Renal cortex interstitium (tissue), 11 donors: ENCODE data around the gene RPL36. TPM values are rescaled to one million over a fixed set of nuclear protein-coding genes. Genes with fewer than 3 reads are reported as not detected.
"Not testable (repeated sequence)": the region's sequence is repeated elsewhere in the genome, so short reads cannot be mapped to it uniquely, and the experiment has no call there.

Experiments used
- DNase-seq, 11 donors: peaks; one replicate each; pipeline ENCODE4 v3.0.0-alpha.2; 2013; ENCODE audit warnings: low read depth in 9 of 11, low spot score in 4 of 11; ENCODE audit errors: extremely low read depth in 1 of 11
- polyA plus RNA-seq, 3 donors: library from polyadenylated mRNA; unstranded; fragments of 120-200 nt; gene quantifications; one replicate each; pipeline ENCODE4 v1.2.1, GENCODE V29; 2013; ENCODE audit not compliant: insufficient read length in 3 of 3

RPL36 gene
- polyA plus RNA-seq, 3 donors, result 596 to 1,019 (median 781) TPM

DNA sequence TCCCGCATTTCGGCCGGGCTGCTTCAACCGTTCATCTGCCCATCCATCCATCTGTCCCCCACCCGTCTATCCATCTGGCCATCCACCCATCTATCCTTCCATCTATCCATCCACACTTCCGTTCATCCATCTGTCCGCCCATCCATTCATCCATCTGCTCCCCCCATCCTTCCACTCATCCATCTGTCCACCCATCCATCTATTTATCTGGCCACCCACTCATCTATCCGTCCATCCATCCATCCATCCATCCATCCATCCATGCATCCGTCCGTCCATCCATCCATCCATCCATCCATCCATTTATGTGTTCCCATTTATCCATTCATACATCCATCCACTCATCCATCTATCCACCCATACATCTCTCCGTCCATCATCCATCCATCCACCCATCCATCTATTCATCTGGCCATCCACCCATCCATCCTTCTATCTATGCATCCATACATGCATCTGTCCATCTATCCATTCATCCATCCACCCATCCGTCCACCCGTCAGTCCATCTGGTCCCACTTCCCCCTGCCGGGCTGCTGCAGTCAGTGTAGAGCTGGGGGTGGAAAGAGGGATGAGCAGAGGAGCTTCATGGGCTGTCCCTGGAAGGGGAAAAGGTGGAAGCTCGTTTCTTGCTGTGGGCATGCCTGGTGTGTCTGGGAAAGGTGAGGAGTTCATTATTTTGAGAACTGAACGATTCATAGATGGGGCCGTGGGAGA, 8.5 kb upstream of the RPL36 start:
- DNase-seq, result no peak

DNA sequence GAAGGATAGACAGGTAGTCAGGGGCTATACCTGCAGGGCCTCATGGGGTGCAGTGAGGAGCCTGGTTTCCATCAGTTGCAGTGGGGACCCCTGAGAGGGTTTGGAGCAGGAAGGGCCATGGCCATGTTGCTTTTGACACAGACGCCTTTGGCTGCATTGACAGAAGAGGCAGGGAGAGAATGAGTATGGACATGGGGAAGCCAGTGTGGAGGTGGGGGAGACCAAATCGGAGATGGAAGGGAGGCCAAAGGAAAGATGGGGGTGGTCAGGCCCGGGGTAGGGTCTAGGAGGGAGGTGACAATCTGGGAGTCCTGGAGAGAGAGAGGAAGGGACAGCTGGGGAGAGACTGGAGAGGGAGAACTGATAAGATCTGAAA, 8.0 kb upstream of the RPL36 start:
- no peak for DNase-seq

DNA sequence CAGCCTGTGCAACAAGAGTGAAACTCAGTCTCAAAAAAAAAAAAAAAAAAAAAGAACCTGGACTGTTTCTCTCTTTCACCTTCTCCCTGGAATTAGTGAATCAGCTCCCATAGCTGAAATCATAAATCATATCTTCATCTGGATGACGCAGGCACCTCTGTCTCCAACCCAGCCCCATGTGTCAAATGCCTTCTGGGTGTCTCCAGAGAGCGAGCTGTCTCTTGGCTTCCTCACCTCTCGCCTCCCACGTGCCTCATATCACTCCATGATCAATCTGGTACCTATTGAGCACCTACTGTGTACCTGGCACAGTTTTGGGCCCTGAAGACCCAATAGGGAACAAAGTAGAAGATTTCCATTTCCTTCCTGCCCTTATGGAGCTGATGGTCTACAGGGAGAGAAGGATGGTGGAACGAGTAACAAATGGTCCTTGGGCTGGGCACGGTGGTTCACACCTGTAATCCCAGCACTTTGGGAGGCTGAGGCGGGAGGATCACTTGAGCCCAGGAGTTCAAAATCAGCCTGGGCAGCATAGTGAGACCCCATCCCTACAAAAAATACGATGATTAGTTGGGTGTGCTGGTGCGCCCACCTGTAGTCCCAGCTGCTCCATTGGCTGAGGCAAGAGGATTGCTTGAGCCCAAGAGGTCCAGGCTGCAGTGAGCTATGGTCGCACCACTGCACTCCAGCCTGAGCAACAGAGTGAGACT, 6.8 kb upstream of the RPL36 start:
- no peak for DNase-seq

DNA sequence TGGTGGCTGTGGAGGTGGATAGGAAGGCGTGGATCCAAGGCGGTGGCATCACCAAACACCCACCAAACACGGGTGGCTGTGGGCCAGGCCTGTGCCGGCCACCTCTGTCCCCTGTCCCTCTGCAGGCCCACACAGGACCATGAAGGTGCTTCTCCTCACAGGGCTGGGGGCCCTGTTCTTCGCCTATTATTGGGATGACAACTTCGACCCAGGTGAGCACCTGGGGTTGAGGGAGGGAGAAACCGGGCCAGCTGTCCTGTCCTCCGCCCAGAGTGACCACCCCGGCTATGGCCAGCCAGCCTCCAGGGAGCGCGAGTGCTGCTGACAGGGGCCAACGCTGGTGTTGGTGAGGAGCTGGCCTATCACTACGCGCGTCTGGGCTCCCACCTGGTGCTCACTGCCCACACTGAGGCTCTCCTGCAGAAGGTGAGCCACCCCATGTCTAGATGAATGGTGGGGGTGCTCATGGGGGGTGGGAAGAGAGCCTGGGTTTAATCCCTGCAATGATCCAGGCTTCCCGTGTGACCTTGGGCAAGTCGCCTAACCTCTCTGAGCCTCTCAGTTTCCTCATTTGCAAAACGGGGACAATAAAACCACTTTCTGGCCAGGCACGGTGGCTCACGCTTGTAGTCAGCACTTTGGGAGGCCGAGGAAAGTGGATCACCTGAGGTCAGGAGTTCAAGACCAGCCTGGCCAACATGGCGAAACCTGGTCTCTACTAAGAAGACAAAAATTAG, 5.2 kb upstream of the RPL36 start:
- DNase-seq, result no peak

DNA sequence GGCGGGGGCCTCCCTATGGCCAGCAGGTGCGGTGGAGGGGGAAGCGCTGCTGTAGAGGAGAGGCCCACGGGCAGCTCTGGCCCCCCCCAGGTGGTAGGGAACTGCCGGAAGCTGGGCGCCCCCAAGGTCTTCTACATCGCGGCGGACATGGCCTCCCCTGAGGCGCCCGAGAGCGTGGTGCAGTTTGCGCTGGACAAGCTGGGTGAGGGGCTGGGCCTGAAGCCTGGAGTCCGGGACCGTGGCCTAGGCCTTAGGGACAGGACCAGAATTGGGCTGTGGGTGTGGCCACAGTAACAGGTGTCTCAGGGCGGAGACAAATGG, 3.8 kb upstream of the RPL36 start:
- DNase-seq, result no peak

DNA sequence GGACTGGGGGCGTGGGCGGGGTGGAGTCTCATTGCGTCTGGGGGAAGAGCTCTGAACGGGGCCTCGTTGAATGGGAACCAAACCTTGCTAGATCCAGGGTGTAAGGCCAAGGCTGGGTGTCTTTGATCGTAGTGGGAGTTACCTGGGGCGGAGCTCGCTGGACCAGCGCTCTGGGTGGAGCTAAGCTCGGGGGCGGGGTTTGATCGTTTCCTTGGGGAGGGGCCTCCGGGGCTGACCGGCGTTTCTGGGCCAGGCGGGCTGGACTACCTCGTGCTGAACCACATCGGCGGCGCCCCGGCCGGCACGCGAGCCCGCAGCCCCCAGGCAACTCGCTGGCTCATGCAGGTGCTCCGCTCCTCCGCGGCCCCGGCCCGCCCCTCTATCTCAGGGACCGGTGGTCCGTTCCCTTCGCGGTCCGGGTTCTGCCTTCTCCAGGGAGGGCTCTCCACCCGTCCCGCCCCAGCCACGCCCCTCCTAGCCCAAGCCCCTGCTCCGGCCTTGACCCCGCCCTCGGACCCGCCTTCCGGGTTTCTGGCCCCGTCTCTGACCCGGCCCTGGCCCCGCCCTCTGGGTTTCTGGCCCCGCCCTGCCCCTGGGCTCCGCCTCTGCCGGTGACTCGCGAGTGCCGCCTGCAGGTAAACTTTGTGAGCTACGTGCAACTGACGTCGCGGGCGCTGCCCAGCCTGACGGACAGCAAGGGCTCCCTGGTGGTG, 3.3 kb upstream of the RPL36 start:
- peak; percentile 66 to 90 (median 85) for DNase-seq

DNA sequence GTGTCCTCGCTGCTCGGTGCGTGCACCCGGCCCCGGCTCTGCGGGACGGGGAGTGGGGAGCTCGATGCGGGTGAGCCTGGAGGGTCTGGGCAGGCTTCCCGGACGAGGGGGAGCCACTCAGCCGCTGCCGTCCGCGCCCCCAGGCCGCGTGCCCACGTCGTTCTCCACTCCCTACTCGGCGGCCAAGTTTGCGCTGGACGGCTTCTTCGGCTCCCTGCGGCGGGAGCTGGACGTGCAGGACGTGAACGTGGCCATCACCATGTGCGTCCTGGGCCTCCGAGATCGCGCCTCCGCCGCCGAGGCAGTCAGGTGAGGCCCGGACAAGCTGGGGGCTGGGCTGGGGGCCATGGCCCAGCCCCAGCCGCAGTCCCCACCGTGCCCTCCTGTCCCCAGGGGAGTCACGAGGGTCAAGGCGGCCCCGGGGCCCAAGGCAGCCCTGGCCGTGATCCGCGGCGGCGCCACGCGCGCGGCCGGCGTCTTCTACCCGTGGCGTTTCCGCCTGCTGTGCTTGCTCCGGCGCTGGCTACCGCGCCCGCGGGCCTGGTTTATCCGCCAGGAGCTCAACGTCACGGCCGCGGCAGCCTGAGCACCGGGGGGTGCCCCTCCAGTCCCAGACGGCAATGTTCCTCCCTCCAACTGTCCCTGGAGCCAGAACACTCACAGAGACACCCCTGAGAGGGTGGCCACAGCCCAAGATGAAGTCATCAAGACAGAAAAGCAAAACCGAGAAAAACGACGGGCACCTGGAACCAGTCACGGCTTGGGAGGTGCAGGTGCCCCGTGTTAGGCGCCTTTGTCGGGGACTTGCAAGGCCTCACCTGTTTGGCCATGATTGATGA, 2.5 kb upstream of the RPL36 start:
- no peak for DNase-seq

DNA sequence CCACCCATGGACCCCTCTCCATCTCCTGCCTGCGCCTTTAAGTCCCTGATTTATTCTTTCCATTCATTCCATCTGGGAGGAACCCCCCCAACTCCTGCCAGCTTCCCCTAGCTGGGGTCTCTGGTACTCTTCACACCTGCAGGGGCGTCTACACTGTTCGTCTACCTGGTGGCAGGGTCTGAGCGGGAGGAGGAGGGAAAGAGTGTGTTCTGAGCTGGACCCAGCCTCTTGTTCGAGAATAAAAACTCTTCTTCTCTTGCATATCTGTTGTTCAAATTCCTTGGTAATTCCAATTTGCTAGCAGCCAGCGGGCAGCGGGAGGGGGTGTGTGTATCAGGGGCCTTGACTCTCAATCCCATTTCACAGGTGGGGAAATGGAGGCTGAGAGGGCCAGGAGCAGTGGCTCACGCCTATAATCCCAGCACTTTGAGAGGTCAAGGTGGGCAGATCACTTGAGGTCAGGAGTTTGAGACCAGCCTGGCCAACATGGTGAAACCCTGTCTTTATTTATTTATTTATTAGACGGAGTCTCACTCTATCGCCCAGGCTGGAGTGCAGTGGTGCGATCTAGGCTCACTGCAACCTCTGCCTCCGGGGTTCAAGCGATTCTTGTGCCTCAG, 1.7 kb upstream of the RPL36 start:
- not testable (repeated sequence) for DNase-seq

DNA sequence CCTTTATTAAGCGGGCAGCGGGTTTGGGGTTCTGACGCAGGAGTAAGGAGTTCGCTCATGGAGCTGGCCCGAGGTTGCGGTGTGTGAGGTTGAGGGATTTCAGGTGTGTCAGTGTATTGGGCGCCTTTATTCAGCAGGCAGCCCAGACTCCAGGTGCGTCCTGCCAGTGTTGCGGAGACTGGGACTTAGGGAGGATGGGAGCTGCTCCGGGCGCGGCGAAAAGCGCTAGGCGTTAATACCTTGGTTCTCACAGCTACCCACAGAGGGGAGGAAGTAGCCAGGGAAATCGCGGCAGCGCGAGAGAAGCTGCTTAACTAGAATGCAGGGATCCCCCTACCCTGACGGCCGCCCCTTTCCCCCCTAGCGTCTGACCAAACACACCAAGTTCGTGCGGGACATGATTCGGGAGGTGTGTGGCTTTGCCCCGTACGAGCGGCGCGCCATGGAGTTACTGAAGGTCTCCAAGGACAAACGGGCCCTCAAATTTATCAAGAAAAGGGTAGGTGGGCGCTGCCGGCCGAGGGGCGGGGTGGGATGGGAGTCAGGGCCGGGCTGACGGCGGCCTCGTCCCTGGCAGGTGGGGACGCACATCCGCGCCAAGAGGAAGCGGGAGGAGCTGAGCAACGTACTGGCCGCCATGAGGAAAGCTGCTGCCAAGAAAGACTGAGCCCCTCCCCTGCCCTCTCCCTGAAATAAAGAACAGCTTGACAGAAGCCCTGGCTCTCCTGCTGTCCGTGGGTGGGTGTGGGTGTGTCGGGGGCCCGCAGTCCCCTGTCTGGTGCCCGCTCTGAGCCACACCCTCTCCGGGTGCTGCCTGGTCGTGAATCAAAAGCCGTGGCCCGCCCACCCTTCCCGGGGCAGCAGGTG, 1.1 kb downstream of the RPL36 start:
- no peak for DNase-seq

DNA sequence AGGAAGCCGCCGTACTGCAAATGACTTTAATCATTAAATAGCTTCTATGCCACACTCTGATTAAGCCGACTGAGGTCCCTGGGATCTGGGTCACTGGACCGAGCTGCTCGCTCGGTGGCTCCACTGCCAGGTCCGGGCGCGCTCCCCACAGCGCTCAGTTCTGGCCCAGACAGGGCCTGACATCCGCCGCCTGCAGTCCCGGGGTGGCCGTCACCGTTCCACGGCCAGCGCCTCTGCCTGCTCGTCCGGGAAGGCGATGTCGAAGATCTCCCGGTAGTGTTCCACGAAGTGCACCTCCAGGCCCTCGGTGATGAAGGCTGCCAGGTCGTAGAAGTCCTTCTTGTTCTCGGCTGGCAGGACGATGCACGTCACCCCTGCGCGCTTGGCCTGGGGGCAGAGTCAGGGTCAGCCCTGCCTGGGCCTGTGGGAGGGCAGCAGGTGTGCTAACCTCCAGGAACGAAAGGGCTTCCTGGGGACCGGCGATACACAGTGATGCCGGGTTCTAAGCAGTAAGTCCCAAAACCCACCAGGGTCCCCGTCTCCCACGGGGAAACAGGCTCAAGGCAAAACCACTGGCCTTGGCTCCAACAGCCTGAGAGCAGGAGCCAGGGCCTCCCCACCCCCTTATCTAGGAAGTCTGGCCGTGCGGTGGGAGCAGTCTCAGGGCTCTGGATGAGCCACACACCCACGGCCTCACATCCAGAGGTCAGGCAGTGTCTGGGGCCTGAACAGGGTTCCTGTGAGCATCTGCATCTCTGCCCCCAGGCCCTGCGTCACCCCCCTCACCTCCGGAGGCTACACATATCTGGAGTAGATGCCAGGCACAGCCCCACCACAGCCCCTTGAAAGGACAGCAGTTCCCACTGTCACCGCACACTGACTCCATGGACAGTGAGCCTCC, 2.0 kb downstream of the RPL36 start:
- DNase-seq, result no peak

DNA sequence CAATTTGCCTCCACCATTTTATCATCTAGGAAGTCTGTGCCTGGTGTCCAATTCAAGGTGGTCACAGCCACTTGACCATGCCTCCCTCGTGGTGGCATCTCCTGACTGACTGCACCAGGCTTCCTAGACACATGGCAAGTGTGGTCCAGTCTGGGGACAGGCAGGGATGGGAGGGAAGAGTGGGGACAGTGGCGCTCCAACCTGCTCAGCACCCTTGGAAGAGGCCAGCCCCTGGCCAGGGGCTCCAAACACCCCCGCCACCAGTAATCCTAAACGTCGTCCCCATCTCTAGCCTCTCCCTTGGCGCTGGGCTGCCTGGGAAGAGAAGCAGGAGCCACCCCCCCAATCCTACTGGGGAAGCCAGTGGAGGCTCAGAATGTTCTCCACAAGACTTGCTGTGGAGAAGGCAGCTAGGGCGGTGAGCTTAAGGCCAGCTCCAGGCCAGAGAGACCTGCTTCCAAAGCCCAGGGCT, 2.7 kb downstream of the RPL36 start:
- DNase-seq, result no peak

DNA sequence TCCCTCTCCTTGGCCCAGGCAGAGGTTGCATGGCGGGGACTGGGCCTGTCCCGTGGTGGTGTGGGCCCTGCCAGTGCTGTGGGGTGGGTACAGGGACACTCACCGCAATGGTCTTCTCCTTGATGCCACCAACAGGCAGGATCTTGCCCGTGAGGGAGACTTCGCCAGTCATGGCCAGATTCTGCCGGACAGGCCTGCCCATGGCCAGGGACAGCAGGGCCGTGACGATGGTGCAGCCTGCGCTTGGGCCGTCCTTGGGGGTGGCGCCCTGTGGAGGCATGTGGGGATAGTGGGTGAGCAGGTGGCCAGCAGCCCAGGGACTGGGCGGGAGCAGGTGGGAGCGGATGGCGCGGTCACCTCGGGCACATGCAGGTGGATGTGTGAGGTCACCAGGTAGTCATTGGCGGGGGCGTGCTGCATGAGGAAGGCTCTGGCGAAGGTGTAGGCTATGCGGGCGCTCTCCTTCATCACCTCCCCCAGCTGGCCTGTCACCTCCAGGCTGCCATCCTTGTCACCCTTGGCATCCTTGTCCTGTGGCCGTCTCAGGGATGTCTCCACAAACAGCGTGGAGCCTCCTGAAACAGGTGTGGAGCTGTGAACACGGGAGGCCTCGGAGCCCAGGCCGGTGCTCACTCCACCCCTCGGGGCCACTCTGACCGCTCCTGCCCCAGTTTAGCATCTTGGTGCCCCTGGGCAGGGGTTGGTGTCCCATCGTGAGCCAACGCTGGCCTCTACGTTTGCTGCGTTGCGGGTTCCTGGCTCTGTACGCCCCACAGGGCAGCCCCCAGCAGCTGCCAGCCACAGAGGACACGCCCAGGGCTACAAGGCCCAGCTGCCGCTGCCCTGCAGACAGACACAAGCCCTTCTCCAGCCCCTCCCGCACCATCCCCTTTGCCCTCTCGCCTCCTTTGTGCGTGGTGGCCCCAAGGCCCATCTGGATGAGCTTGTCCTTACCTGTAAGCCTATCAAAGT, 3.4 kb downstream of the RPL36 start:
- DNase-seq, result no peak

DNA sequence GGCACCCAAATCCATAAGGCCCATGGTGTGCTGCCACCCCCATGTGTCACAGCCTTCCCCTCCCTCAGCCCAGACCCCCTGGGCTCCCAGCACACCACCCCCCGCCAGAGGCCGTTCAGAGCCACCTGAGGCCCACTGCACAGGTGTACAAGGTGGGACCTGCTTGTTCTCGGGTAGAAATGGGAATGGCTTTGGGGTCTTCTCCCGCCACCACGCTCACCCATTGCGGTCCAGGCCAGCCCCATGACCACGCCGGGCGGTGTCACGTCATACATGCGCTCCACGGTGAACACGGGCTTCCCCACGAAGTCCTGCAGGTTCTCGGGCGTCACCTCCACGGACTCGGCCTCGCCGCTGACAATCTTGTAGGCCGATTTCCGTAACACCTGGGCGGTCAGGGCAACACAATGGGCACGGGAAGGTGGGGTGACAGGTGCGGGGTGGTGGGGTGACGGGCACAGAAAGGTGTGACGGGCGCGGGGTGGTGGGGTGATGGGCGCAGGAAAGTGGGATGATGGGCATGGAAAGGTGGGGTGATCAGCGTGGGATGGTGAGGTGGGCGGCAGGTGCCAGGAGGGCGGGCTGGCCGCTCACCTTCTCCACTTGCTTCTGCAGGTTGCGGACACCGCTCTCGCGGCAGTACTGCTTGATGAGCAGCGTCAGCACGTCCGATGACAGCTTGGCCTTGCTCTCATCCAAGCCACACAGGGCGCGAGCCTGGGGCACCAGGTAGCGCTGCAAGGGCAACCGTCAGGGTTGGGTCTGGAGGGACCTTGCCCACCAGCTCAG, 4.3 kb downstream of the RPL36 start:
- DNase-seq, result no peak

DNA sequence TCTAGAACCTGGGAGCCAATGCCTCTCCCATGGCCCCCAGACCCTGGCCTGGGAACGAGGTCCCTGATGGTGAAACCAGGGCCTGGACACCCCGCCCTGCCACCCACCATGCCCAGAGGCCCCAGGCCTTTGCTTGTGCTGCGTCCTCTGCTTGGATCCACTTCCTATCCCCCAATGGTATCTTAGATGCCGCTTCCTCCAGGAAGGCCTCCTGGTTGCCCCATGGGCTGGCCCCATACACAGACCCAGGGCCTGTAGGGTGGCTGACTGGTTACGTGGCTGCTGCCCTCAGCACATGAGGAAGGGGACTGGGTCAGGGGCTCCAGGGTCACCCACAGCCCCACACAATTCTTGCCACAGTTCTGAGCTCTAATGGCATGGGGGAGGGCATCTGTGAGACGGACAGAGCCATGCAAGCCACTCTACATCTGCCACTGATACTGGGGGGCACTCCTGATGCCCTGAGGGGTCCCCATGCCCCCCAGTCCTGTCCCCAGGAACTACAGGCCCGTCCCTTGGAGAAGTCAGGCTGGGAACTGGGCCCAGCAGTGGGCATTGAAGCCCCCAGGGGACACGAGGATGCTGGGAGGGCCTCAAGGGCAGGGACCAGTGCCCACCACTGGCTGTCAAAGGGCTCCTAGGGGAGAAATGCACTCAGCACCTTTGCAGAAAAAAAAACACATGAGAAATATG, 5.0 kb downstream of the RPL36 start:
- no peak for DNase-seq
